ENCODE results near the gene OR10J4.
"Not testable (repeated sequence)": the region's sequence is repeated elsewhere in the genome, so short reads cannot be mapped to it uniquely, and the experiment has no call there.

Gene OR10J4

DNA sequence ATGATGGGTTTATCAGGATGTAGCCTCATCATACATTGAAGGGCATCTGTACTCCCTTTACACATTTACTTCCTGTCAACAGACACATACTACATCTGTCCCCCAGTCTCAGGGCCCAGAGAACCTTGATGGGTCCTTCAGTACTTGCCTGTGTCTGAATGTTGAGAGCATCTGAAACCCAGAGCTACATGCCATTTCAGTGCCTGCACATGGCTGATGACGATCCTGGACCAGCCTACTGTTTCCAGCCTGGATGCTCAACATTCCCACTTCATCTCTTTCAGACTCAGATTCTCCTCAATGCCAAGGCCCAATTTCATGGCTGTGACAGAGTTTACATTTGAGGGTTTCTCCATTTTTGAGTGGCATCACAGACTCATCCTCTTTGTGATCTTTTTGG is at the start of gene OR10J4:
Gene OR10J4 (plus strand): TSS at position 301 of the 400 bp plus-strand sequence.
- no peak for DNase-seq

DNA sequence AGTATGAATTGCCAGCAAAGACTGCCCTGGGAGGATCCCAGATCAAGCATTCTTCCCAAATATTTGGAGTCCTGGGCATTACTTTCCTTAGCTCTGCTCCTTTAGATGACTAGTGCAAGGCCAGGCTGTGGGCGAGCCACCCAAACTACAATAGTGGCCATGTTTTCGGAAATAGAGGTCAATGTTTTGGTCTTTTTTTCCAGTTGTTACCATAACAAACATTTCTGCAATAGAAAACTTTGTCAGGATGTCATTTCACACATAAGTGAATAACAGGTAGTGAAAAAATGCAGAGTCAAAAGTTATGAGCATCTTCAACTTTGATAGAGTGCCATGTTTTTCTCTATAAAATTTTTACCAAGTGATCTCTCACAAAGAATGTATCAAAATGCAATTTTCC is 25.2 kb upstream of the OR10J4 start:
- no peak for DNase-seq

DNA sequence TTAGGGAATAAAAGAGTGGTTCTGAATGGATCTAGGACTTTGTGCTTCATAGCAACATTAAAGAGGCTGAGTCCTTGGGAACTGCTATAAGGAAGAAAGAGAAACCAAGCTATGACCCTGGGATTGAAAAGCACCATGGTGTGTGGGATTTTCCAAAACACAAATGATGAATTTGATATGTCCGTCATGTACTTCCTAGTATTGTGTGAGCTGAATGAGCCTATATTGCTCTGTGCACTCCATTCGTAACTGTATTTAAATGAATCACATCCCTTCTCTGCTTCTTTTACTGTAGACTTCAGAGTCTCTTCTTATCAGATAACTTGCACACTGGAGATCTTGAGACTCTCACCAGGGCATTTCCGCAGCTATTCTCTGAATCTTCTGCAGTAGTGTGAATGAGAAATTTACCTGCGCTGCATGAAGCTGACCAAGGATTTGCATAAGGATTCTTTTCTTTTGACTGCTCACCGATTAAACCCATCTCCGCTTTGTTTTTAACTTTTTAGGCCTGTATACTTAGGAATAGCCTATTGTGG is 23.1 kb upstream of the OR10J4 start:
- DNase-seq = no peak

DNA sequence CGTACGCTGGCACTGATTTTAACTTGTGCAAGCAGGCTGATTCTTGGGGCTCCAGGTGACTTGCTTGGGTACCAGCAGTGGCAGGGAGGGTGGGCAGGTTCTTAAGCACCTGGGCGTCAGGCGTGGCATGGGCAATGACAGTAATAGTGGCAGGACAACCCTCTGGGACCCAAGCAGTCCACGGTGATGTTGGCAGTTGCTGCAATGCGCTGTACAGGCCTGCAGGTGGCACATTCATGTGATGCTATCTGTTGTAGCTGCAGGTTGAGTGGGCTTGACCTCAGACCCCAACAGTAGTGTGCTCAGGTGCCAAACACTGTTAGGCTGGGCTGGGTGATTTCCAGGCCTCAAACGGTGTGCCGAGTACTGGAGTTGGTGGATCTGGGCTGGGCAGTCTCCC is 10.2 kb upstream of the OR10J4 start:
- DNase-seq = no peak

DNA sequence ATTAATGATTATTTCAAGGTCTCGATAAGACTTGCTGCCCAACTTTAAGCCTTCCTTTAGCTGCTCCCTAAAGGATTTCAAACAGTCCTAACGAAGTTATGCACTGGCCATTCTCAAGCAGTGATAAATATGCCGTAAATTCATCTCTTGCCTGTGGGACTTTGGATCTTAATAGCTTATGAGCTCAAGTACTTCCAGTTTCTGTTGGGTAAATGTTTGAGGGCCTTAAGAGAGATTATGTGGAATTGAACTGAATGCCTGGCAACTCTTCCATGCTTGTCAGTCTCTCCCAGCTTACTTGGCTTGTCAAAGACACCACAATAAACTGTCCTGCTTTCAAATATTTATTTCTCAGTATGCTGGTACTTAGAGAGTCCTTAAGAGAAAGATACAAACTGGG is 3.5 kb upstream of the OR10J4 start:
- DNase-seq = no peak

DNA sequence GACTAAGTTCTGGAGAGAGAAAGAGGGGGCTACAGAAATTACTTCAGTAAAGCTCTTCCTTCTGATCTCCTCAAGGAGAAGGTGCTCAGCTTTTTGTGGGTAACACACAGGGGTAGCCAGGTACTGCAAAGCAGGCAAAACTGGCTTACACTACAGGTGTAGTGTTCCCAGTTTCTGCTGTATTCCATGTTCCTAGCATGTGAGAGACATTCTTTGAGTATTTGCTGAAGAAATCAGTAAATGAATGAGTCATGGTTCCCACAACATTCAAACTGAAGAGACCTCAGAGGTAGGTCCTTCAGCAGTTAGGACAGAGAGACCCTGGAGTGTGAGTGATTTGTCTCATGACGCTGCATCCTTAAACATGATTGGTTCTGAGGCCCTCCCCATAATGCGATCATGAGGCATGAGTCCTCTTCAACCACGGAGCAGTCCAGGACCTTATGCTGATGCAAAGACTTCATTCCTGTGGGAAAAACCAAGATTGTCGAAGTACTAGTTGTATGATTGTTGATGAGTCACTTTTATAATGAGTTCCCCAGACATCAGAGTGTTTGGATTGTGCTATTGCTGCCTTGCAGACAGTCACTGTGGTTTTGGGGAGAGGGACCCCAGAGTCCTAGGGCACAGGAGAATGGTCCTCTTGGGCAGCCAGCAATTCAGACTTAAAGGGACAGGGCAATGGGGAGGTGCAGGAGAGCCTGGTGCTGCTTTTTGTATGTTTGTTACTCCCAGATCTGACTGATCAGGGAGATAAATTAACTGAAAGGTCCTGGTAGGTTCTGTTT is 2.7 kb upstream of the OR10J4 start:
- no peak for DNase-seq

DNA sequence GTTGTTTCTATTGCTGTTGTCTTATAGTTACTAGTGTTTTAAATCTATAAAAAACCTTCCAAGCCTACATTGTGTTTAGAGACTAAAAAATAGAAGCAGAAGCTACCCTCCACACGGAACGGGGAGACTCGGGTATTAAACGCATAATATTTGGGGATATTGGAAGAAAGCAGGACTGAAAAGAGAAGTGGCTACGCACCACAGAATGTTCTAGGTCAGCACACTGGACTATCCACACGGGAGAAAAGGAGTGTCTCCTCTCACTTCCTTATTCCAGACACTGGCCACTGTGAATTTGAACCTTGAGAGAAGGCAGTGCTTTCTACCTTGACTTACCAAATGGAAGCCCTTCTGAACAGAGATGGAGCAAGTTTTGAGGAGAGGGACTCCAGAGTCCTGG is 1.0 kb upstream of the OR10J4 start:
- no peak for DNase-seq

DNA sequence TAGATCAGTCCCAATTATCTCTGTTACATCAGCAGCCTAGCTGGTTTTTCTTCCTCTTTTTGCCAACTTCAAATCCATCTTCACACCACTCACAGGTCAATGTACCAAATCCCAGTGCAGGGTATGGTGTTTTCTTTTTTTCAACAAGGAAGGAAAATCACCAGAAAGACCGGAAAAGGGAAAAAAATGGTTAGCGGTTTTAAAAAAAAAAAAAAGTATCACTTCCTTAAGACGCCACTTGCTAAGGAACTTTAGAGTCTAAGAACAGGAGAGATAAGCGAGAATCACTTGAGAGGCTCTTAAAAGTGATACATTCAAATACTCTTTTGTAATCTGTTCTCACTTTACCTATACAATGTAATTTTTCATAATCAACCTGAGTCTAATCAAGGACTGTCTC is 4.5 kb downstream of the OR10J4 start:
- no peak for DNase-seq

DNA sequence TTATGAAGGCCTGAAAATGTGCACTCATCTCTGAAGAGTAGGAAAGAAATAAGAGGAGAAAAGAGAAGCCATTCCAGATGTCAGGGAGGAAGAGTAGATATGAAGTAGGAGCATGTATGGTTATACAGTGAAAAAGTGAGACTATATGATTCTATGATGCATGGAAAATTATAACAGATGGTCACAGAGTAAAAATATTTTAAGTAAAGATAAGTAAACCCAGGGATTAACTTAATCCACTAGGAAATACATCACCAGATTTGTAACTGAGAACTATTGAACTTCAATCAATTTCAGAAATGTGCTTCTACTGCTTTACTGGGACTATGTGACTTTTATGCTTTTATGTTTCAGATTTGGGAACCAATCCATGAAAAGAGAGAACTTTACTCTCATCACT is 7.4 kb downstream of the OR10J4 start, which contains the start of gene OR10J1:
Gene OR10J1 (plus strand): TSS at position 301 of the 400 bp plus-strand sequence. CDS start 70 bp downstream, at position 371.
- DNase-seq = no peak

DNA sequence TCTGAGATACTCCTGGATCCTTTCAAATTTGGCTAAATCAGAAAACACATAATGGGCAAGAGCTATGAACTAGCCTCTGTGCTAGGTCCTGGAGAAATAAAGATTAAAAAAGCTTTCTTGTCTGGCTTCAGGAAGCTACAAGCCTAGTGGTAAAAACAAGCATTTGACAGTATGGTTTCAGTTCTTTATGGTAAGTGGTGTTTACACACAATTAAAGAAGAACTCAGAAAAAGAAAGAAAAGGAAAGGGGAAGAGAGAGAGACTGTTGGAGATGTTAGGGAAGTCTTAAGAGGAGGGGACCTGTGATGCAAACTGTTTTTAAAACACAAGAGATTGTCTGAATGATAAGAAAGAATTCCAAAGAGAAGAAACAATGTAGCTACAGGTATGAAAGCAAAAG is 9.4 kb downstream of the OR10J4 start:
- DNase-seq = no peak

DNA sequence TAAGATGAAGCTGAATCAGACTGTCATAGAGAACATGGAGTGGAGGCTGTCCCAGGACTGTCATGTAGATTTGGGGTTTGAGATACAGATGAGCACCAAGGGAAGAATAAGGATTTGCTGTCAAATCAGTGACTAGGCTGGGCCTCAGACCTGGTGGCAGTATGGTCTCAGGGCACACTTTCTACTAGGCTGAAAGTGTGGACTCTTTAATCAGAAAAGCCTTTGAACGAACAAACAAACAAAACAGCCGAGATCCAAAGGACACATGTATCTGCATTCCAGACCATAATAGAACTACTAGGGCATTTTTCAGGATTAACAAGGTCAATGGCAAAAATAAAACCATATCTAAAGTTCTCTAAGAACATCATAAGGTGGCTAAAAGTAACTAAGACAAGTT is 10.4 kb downstream of the OR10J4 start:
- no peak for DNase-seq

DNA sequence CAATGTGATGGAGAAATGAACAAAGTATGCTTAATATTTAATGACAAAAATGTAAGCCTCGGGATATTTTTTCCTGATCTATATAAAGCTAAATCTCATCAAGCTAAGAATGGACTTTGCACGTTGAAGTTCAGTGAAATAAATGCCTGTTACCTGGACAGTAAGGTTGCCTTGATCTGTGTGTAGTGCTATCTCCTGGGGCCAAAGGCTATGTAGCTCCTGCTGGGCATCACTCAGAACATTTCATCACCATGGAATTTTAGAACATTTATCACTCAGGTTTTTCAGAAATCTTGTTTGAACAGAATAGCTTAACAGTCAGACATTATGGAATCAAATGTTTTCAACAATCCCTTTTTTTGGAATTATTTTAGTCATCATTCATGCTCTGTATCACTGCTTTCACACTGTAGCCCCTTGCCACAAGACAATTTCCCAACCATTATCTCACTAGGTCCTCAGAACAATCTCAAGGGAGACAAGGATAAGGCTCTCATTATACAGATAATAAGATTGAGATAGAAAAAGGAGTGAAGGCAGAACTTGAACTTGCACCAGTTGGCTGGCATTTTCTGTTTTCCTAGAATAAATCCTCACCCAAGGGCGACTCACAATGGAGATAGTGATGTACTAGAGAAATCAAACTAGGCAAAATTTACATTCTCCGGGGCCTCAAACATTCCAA is 11.2 kb downstream of the OR10J4 start:
- DNase-seq = no peak

DNA sequence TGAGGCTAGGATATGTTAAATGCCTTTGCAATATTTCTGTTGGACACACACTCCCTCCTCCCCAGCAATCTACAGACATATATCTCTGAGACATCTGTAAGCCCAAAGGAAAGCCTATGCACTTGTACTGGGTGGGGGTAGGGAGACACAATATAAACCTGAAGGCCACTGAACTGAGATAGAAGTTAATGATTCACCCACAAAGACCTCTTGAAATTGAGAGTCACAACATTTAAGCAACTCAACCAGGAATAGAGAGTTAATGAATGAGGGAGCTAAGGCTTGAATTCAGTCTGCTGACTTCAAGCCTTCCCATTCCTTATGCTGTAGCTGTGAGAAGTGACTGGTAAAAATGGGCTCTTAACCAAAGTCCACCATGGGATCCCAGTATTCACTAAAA is 12.5 kb downstream of the OR10J4 start:
- no peak for DNase-seq

DNA sequence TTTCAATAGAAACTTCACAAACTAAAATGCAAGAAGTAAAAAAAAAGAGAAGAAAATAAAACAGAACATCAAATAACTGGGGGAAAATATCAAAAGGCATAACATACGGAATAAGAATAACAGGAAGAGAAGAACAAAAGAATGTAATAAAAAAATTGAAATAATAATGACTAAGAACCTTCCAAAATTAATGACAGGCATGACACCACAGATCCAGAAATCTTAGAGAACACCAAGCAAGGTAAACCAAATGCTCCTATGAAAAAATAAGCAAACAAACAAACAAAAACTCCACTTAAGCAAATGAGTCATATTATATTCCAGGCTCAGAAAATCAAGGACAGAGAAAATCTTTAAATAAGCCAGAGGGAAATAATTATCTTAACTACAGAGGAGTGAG is 16.2 kb downstream of the OR10J4 start:
- DNase-seq = no peak

DNA sequence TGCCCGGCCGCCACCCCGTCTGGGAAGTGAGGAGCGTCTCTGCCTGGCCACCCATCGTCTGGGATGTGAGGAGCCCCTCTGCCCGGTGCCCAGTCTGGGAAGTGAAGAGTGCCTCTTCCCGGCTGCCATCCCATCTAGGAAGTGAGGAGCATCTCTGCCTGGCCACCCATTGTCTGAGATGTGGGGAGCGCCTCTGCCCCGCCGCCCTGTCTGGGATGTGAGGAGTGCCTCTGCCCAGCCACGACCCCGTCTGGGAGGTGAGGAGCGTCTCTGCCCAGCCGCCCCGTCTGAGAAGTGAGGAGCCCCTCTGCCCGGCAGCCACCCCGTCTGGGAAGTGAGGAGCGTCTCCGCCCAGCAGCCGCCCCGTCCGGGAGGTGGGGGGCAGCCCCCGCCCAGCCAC is 17.6 kb downstream of the OR10J4 start:
- not testable (repeated sequence) for DNase-seq

DNA sequence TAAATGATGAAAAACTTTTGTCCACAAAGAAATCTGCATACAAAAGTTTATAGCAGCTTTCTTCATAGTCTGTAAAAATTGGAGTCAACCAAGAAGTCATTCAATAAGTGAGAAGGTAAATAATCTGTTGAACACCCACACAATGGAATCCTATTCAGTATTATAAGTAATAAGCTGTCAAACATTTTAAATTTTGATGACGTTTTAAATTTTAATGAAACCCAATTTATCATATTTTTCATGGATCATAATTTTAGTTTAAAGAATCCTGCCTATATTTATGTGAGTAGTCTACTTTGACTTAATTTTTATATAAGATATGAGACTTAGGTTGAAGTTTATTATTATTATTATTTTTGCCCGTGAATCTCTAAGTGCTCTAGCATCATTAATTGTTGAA is 27.5 kb downstream of the OR10J4 start:
- DNase-seq = no peak

DNA sequence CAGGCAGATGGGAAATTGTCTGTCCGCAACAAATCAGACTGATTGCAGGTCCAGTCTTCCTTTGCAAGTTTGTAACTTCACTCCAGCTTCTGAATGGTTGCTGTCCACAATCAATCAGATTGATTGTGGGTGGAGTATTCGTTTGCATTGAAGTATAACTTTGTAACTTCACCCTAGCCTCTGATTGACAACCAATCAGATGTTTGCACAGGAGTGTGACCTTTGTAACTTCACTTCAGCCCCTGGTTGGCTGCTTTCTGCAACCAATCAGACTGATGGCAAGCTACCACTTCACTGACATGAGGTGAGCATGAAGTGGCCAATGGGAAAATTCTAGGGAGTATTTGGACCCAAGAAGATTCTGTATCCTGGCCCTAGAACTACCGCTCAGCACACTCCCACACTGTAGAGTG is 33.2 kb downstream of the OR10J4 start:
- DNase-seq = no peak

DNA sequence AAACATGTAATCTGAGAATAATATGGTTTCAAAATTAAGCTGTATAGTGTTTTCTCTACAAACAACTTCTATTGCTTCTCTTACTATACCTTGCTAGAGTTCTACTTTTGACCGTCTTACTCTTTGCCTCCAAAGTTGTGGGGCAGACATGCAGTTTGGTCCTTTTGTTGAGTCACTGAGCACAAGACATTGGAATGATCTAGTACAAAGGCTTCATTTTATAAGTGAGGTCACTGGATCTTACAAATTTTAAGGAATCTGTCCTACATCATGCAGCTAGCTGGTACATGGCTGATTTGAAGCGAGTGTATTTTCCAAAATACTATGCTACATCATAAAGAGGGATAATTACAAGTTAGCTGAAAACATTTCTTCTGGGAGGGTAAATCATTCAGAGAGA is 36.3 kb downstream of the OR10J4 start:
- DNase-seq = no peak

DNA sequence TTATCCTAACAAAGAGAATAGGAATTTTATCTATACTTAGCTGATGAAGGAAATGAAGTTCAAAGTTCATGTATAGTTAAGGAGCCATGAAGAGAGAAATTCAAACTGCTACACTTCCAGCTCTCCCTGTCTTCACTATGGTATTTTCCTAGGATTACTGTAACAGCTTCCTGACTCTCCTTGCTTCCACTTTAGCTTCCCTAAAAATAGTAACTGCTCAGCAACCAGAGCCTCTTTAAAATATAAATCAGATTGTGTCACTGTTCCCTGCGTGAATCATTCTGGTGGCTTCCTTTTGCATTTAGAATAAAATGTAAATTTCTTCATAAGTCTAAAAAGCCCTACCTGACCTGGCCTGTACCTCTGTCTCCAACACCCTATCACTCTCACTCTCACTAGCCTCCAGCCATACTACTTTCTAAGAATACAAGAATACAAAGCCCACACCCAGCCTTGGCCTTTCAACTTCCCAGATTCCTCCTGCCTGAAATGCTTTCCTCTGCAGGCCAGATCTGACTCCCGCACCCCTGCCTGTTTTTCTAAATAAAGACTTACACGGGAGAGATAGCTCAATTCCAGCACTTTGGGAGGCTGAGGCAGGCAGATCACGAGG is 38.0 kb downstream of the OR10J4 start:
- no peak for DNase-seq

DNA sequence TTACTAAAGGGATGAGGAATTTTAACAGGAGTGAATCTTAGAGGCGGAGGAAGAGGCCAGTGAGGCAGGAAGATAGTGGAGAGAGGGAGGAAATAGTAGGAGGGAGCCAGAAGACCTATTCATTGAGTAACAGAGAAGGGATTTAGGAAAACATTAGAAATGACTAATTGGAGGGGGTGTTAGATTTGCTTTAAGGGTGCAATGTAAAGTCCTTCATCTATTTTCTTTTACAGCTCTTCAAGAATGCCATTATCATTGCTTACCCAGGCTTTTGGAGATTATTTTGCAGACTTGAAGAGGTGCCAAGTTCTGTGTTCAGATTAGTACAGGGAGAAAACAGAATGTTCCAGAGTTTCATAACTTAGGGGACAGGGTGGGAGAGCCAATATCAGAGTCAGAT is 41.3 kb downstream of the OR10J4 start:
- no peak for DNase-seq

DNA sequence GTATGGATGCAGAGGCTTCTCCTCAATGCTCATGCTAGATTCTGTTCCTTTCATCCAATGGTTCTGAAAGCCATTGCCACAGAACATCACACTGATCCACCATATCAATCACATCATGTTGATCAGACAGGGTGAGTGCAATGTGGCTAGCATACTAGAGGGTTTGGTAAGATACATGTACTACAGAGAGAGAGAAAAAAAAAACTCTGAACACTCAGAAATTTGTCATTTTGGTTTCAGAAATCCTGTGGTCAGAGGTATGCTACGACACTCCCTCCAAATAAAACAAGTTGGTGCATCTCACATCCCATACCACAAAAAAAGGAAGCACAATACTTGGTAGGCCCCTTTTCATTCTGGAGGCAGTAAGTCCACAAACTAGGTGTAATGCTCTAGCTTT is 42.9 kb downstream of the OR10J4 start:
- no peak for DNase-seq

Measured in stimulated activated CD4-positive, alpha-beta T cell treated with anti-CD3 and anti-CD28 coated beads, Interleukin-2, amount 100 ng/mL, for 48 hours (primary cell).